Measurements from ENCODE around the gene NMT2.

DNA sequence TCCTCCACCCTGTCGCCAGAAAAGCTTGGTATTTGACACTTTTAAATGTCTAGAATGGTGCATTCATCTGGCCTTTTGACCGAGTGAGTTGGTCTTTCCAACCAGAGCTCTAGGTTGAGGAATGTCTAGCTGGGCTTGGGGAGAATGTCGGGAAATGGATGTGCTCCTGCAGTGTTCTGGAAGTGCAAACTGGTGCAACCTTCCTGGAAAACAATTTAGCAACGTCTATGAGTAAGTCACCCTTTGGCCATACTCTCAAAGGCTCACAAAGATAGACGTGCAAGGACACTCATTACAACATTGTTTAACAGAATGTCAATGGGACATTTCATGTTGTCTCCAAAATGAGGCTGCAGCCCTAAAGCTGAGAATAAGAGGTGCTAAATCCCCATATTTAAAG is 12.2 kb upstream of the NMT2 start:
- TF ChIP-seq FOXP2 (optimal IDR thresholded peaks at IDR 0.05; ENCODE audit: control extremely low read depth, extremely low read length, insufficient read depth) (no peak), POLR2AphosphoS5 (IDR thresholded peaks at IDR 0.05; ENCODE audit: borderline replicate concordance, low read depth, low read length) (no peak), EZH2 (IDR thresholded peaks at IDR 0.05) (no peak)

Data from SK-N-MC (cell line).